Suprapubic skin (tissue), 4 donors: Measurements from ENCODE around the gene PRSS22.

ENCODE experiments used
- CTCF ChIP-seq, 2 donors: fragments of 200-600 bp in 1 of 2; fragments of 450-650 bp in 1 of 2; sonication (generic) in 1 of 2; IDR thresholded peaks; one replicate each; pipeline ENCODE4 v1.5.1; 2016 to 2019; ENCODE audit warnings: antibody characterized with exemption in 2 of 2, mild to moderate bottlenecking in 1 of 2, moderate library complexity in 1 of 2
- POLR2A ChIP-seq, 2 donors: fragments of 450-650 bp; IDR thresholded peaks; one replicate each; pipeline ENCODE4 v1.6.1; 2017; ENCODE audit warnings: antibody characterized with exemption in 2 of 2, mild to moderate bottlenecking in 2 of 2, moderate library complexity in 2 of 2
- POLR2AphosphoS5 ChIP-seq, 3 donors: sonication (generic); formaldehyde crosslinking; IDR thresholded peaks; one replicate each; pipeline ENCODE4 v1.6.1; 2017; ENCODE audit warnings: antibody characterized with exemption in 3 of 3

GRCh38 chr16:2843526-2843925 is 14.4 kb downstream of the PRSS22 start:
- no peak for TF ChIP-seq CTCF (IDR thresholded peaks at IDR 0.05)
- TF ChIP-seq POLR2A (IDR thresholded peaks at IDR 0.05): no peak
- TF ChIP-seq POLR2AphosphoS5 (IDR thresholded peaks at IDR 0.05): no peak
